Liver (tissue), 9 donors: Measurements from ENCODE around the gene PDXK. TPM values are rescaled to one million over a fixed set of nuclear protein-coding genes. Genes with fewer than 3 reads are reported as not detected.

Source experiments
- DNase-seq: peaks from one replicate; pipeline ENCODE4 v3.0.0-alpha.2; 2017; ENCODE audit warnings: low spot score
- H3K27ac ChIP-seq, 2 donors: one replicate each; pipeline ENCODE4 v1.7.0; 2013; ENCODE audit warnings: inconsistent platforms in 2 of 2, low read length in 2 of 2, control low read depth in 1 of 2, low read depth in 1 of 2, mild to moderate bottlenecking in 1 of 2
- H3K27me3 ChIP-seq, 4 donors: one replicate each; pipeline versions ENCODE4 v1.6.1 to v1.7.0; 2013; ENCODE audit warnings: low read length in 3 of 4, inconsistent platforms in 1 of 4, mild to moderate bottlenecking in 1 of 4, moderate library complexity in 1 of 4; ENCODE audit not compliant: control insufficient read depth in 4 of 4, insufficient read depth in 4 of 4
- H3K36me3 ChIP-seq, 4 donors: one replicate each; pipeline versions ENCODE4 v1.6.1 to v1.7.0; 2013; ENCODE audit warnings: low read length in 3 of 4, mild to moderate bottlenecking in 3 of 4, low read depth in 1 of 4, moderate library complexity in 1 of 4; ENCODE audit not compliant: control insufficient read depth in 4 of 4, insufficient read depth in 3 of 4
- H3K4me1 ChIP-seq, 4 donors: one replicate each; pipeline versions ENCODE4 v1.6.1 to v1.7.0; 2013; ENCODE audit warnings: low read length in 3 of 4, mild to moderate bottlenecking in 3 of 4, moderate library complexity in 1 of 4; ENCODE audit not compliant: control insufficient read depth in 4 of 4, insufficient read depth in 4 of 4
- H3K4me3 ChIP-seq, 3 donors: one replicate each; pipeline versions ENCODE4 v1.6.1 to v1.7.0; 2013; ENCODE audit warnings: low read length in 3 of 3, control low read depth in 1 of 3, low read depth in 1 of 3, mild to moderate bottlenecking in 1 of 3
- H3K9ac ChIP-seq, 2 donors: one replicate each; pipeline ENCODE4 v1.7.0; 2013; ENCODE audit warnings: low read length in 2 of 2, mild to moderate bottlenecking in 2 of 2, moderate library complexity in 2 of 2, control low read depth in 1 of 2, low read depth in 1 of 2
- H3K9me3 ChIP-seq, 4 donors: one replicate each; pipeline versions ENCODE4 v1.6.1 to v1.7.0; 2013; ENCODE audit warnings: low read length in 3 of 4; ENCODE audit not compliant: control insufficient read depth in 4 of 4
- EGR1 ChIP-seq, 2 donors: IDR thresholded peaks; 2 replicates each; pipeline ENCODE4 v1.6.1; 2016 to 2018; ENCODE audit warnings: antibody characterized with exemption in 2 of 2, low read depth in 2 of 2
- FOXA1 ChIP-seq: IDR thresholded peaks from 2 replicates; pipeline ENCODE4 v1.6.1; 2016; ENCODE audit warnings: antibody characterized with exemption
- FOXA2 ChIP-seq: IDR thresholded peaks from 2 replicates; pipeline ENCODE4 v1.6.1; 2016; ENCODE audit warnings: antibody characterized with exemption
- GABPA ChIP-seq, 2 donors: IDR thresholded peaks in 1 of 2; conservative IDR thresholded peaks in 1 of 2; 2 replicates each; pipeline ENCODE4 v1.6.1; 2016; ENCODE audit warnings: antibody characterized with exemption in 2 of 2, mild to moderate bottlenecking in 1 of 2, moderate library complexity in 1 of 2
- HNF4A ChIP-seq, 2 donors: conservative IDR thresholded peaks; 2 replicates each; pipeline ENCODE4 v1.6.1; 2016; ENCODE audit warnings: antibody characterized with exemption in 2 of 2, mild to moderate bottlenecking in 2 of 2
- HNF4G ChIP-seq: IDR thresholded peaks from 2 replicates; pipeline ENCODE4 v1.6.1; 2016; ENCODE audit warnings: antibody characterized with exemption
- JUND ChIP-seq, 2 donors: IDR thresholded peaks; 2 replicates each; pipeline ENCODE4 v1.6.1; 2016; ENCODE audit warnings: antibody characterized with exemption in 2 of 2
- NR2F2 ChIP-seq: IDR thresholded peaks from 2 replicates; pipeline ENCODE4 v1.6.1; 2016; ENCODE audit warnings: antibody characterized with exemption
- RAD21 ChIP-seq, 2 donors: IDR thresholded peaks; 2 replicates each; pipeline ENCODE4 v1.6.1; 2016; ENCODE audit warnings: antibody characterized with exemption in 2 of 2, mild to moderate bottlenecking in 2 of 2
- RXRA ChIP-seq, 2 donors: IDR thresholded peaks; 2 replicates each; pipeline ENCODE4 v1.6.1; 2017 to 2018; ENCODE audit warnings: antibody characterized with exemption in 2 of 2, mild to moderate bottlenecking in 1 of 2
- SP1 ChIP-seq: IDR thresholded peaks from 2 replicates; pipeline ENCODE4 v1.6.1; 2018; ENCODE audit warnings: antibody characterized with exemption, mild to moderate bottlenecking
- TAF1 ChIP-seq: conservative IDR thresholded peaks from 2 replicates; pipeline ENCODE4 v1.6.1; 2016; ENCODE audit warnings: antibody characterized with exemption, mild to moderate bottlenecking
- YY1 ChIP-seq: IDR thresholded peaks from 2 replicates; pipeline ENCODE4 v1.6.1; 2016; ENCODE audit warnings: antibody characterized with exemption, mild to moderate bottlenecking
- WGBS: extraction: QIAGEN DNeasy Blood & Tissue Kit; methylation state at CpG from one replicate; pipeline ENCODE4 v1.1.7; 2013; 5-methylcytosine and 5-hydroxymethylcytosine counted together
- polyA plus RNA-seq, 2 donors: library from polyadenylated mRNA; stranded (reverse) in 1 of 2; unstranded in 1 of 2; fragments of 200-250 nt in 1 of 2; fragments of >200 nt in 1 of 2; fragmentation: Nextera tagmentation in 1 of 2; extraction: Ambion mirVana in 1 of 2; gene quantifications; one replicate each; pipeline versions ENCODE4 v1.2.1 to v1.2.3, GENCODE V29; 2013 to 2015
- total RNA-seq, 2 donors: library from RNA; depleted of rRNA; stranded (reverse); fragments of >200 nt; gene quantifications; one replicate each; pipeline ENCODE4 v1.2.3, GENCODE V29; 2014
- TF ChIP-seq, protein P1 (sequence below): fragments of 150-350 bp; IDR thresholded peaks from 2 replicates; pipeline ENCODE4 v1.5.1; 2017; ENCODE audit warnings: improper control_type of control experiment, low read depth, low read length; ENCODE audit not compliant: missing input control
- TF ChIP-seq, protein P2 (sequence below): IDR thresholded peaks from 2 replicates; pipeline ENCODE4 v1.6.1; 2016; ENCODE audit warnings: antibody characterized with exemption, mild to moderate bottlenecking
- TF ChIP-seq, protein P3 (sequence below): IDR thresholded peaks from 2 replicates; pipeline ENCODE4 v1.6.1; 2016; ENCODE audit warnings: antibody characterized with exemption
- TF ChIP-seq, protein P4 (sequence below): IDR thresholded peaks from 2 replicates; pipeline ENCODE4 v1.6.1; 2016; ENCODE audit warnings: antibody characterized with exemption
- TF ChIP-seq, protein P5 (sequence below): IDR thresholded peaks from 2 replicates; pipeline ENCODE4 v1.6.1; 2016; ENCODE audit warnings: antibody characterized with exemption
- donor health status: healthy.
- donor health status: healthy.
- donor health status: healthy.
- donor health status: healthy.
- donor health status: healthy.

PDXK gene
- total and polyA plus RNA-seq, 4 donors = 20.5 to 104 (median 34.9) TPM

DNA sequence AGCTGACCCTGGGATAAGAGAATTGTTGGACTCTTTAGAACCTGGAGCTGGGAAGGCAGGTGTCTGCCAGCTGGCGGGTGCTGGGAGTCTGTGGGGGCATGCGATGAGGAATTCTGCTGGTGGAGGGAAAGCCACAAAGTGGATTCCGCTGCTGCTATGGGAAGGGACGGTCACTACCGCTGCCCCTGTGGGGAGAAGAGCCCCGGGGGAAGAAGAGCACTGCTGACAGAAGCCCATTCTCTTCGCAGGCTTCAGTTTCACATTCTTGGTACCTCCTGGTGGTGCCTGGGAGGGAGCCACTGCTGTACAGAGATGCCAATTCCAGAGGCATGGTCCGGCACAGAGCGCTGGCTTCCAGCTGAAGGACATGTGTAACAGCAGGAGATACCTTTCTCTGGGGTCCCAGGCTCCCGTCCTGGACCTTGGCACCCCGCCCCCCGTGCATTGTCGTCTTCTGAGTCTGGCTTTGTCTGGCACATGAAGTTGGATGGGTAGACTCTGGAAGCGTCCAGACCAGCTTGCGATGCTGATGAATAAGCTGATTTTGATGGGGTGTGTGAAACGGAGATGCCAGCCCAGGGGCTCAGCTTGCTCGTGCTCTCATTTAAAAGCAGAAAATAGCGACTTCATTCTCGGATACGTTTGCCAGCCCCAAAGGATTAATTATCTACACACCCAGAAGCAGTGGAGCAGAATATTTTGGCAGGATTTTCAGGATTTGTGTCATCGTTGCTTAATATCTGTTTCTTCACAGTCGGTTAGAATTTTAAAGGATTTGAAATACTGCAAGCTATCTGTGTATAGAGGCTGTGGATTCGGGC is 13.2 kb downstream of the PDXK start:
- Histone ChIP-seq H3K9ac (peak overlapping the region; percentile 12 to 56), H3K27ac (peak overlapping the region; percentile 77 to 93), H3K4me1 (peaks cover 24 to 66% (median 49%) of the 10 kb centered on the region in 4 donors), H3K4me3 (peak overlapping the region in 1 of 3 donors; percentile 17), H3K9me3 (no peaks in the 10 kb centered on the region), H3K27me3 (no peaks in the 10 kb centered on the region), H3K36me3 (no peaks in the 10 kb centered on the region)
- 42% methylated on average over 23 of the region's 23 CpGs for WGBS
- TF ChIP-seq RAD21 (IDR thresholded peaks at IDR 0.05) = peak in 1 of 2 donors; percentile 1
- peak; percentile 34 for TF ChIP-seq SP1
- TF ChIP-seq FOXA2 = no peak
- peak in 1 of 2 donors; percentile 27 for TF ChIP-seq HNF4A (conservative IDR thresholded peaks at IDR 0.05)
- TF ChIP-seq RXRA (IDR thresholded peaks at IDR 0.05) = peak in 1 of 2 donors; percentile 42
- TF ChIP-seq, protein P1, sequence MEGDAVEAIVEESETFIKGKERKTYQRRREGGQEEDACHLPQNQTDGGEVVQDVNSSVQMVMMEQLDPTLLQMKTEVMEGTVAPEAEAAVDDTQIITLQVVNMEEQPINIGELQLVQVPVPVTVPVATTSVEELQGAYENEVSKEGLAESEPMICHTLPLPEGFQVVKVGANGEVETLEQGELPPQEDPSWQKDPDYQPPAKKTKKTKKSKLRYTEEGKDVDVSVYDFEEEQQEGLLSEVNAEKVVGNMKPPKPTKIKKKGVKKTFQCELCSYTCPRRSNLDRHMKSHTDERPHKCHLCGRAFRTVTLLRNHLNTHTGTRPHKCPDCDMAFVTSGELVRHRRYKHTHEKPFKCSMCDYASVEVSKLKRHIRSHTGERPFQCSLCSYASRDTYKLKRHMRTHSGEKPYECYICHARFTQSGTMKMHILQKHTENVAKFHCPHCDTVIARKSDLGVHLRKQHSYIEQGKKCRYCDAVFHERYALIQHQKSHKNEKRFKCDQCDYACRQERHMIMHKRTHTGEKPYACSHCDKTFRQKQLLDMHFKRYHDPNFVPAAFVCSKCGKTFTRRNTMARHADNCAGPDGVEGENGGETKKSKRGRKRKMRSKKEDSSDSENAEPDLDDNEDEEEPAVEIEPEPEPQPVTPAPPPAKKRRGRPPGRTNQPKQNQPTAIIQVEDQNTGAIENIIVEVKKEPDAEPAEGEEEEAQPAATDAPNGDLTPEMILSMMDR = no peak
- TF ChIP-seq TAF1 = no peak
- TF ChIP-seq HNF4G = no peak
- TF ChIP-seq, protein P2, sequence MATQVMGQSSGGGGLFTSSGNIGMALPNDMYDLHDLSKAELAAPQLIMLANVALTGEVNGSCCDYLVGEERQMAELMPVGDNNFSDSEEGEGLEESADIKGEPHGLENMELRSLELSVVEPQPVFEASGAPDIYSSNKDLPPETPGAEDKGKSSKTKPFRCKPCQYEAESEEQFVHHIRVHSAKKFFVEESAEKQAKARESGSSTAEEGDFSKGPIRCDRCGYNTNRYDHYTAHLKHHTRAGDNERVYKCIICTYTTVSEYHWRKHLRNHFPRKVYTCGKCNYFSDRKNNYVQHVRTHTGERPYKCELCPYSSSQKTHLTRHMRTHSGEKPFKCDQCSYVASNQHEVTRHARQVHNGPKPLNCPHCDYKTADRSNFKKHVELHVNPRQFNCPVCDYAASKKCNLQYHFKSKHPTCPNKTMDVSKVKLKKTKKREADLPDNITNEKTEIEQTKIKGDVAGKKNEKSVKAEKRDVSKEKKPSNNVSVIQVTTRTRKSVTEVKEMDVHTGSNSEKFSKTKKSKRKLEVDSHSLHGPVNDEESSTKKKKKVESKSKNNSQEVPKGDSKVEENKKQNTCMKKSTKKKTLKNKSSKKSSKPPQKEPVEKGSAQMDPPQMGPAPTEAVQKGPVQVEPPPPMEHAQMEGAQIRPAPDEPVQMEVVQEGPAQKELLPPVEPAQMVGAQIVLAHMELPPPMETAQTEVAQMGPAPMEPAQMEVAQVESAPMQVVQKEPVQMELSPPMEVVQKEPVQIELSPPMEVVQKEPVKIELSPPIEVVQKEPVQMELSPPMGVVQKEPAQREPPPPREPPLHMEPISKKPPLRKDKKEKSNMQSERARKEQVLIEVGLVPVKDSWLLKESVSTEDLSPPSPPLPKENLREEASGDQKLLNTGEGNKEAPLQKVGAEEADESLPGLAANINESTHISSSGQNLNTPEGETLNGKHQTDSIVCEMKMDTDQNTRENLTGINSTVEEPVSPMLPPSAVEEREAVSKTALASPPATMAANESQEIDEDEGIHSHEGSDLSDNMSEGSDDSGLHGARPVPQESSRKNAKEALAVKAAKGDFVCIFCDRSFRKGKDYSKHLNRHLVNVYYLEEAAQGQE = peak; percentile 7
- TF ChIP-seq NR2F2 = no peak
- DNase-seq = no peak

DNA sequence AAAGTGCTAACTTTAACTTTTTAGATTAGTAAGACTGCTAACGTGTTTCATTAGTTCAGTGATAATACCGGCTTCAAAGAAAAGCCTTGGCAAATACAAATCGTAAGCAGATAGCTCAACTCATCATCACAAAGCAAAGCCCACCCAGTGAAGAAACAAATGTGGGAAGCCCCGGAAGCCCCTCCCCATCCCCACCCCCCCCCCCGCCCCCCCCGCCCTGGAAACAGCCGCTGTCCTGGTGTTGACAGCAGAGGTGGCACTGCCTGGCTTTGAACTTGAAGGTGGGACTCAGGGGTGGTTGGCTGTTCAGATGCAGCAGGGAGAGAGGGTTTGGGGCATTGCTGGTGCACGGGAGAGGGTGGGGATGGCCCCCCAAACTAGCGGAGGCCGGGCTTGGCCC is 14.1 kb downstream of the PDXK start:
- Histone ChIP-seq H3K27ac (peak overlapping the region; percentile 77 to 93), H3K9me3 (no peaks in the 10 kb centered on the region), H3K4me3 (no peak overlapping the region)

More for the DNA sequence above, 14.1 kb downstream of the PDXK start:
- H3K9ac ChIP-seq = no peak overlapping the region
- no peaks in the 10 kb centered on the region for H3K27me3 ChIP-seq
- 67% methylated on average over 10 of the region's 10 CpGs for WGBS
- H3K4me1 ChIP-seq = peaks cover 27 to 66% (median 49%) of the 10 kb centered on the region in 4 donors
- no peak for DNase-seq
- TF ChIP-seq HNF4A (conservative IDR thresholded peaks at IDR 0.05) (no peak), FOXA2 (no peak), JUND (IDR thresholded peaks at IDR 0.05) (no peak), HNF4G (no peak), RAD21 (IDR thresholded peaks at IDR 0.05) (no peak), SP1 (no peak), TAF1 (no peak), GABPA (IDR thresholded peaks at IDR 0.05 in 1 of 2, conservative IDR thresholded peaks at IDR 0.05 in 1 of 2) (no peak), YY1 (no peak), EGR1 (IDR thresholded peaks at IDR 0.05; ENCODE audit: low read depth in 2 of 2) (no peak), FOXA1 (no peak), RXRA (IDR thresholded peaks at IDR 0.05) (no peak)
- TF ChIP-seq, protein P2 = no peak
- TF ChIP-seq, protein P3, sequence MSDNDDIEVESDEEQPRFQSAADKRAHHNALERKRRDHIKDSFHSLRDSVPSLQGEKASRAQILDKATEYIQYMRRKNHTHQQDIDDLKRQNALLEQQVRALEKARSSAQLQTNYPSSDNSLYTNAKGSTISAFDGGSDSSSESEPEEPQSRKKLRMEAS = no peak
- TF ChIP-seq, protein P4, sequence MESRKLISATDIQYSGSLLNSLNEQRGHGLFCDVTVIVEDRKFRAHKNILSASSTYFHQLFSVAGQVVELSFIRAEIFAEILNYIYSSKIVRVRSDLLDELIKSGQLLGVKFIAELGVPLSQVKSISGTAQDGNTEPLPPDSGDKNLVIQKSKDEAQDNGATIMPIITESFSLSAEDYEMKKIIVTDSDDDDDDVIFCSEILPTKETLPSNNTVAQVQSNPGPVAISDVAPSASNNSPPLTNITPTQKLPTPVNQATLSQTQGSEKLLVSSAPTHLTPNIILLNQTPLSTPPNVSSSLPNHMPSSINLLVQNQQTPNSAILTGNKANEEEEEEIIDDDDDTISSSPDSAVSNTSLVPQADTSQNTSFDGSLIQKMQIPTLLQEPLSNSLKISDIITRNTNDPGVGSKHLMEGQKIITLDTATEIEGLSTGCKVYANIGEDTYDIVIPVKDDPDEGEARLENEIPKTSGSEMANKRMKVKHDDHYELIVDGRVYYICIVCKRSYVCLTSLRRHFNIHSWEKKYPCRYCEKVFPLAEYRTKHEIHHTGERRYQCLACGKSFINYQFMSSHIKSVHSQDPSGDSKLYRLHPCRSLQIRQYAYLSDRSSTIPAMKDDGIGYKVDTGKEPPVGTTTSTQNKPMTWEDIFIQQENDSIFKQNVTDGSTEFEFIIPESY = no peak
- TF ChIP-seq, protein P5, sequence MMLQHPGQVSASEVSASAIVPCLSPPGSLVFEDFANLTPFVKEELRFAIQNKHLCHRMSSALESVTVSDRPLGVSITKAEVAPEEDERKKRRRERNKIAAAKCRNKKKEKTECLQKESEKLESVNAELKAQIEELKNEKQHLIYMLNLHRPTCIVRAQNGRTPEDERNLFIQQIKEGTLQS = no peak
- H3K36me3 ChIP-seq = no peaks in the 10 kb centered on the region
